ENCODE results near the gene CMTM4.

- TF ChIP-seq EZH2 (IDR thresholded peaks at IDR 0.05; ENCODE audit: insufficient read depth, poor library complexity, severe bottlenecking) (no peak), EZH2phosphoT487 (IDR thresholded peaks at IDR 0.05; ENCODE audit: insufficient read depth, low read depth) (no peak)
Measured at GRCh38 chr16:66578651-66579531, 117.7 kb downstream of the CMTM4 start, which contains the start of gene CMTM2.
